ENCODE data around the gene ARL2BP. TPM values are rescaled to one million over a fixed set of nuclear protein-coding genes. Genes with fewer than 3 reads are reported as not detected.

The ARL2BP gene
- polyA plus RNA-seq, 1 donor (not counting 4 experiments of a cell fraction or from before 2014, with no cell fraction given): 98.0 TPM

DNA sequence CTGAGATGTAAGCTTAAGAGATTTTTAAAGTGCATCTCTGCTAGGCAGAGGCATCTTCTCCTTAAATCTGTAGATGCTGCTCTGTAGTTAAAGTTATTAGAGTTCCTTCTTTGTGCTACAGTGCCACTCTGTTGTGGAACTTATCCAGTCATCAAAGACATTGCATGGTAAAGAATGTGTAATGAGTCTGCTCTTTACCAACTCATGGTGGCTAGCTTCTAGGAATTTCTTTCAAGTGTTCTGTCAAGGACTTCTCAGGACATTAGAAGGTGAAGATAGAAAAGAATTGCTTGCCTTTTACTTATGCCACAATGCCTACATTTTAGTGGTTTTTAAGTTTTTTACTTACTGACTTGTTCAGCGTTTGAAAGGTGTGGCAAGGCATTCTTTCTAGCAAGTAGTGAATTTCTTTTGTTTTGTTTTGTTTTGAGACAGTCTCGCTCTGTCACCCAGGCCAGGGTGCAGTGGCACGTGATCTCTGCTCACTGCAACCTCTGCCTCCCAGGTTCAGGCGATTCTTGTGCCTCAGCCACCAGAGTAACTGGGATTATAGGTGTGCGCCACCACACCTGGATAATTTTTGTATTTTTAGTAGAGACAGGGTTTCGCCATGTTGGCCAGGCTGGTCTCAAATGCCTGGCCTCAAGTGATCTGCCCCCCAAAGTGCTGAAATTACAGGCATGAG is 20.3 kb upstream of the ARL2BP start:
- no peak for TF ChIP-seq EZH2 (IDR thresholded peaks at IDR 0.05; ENCODE audit: low read length)
- TF ChIP-seq, protein P1, sequence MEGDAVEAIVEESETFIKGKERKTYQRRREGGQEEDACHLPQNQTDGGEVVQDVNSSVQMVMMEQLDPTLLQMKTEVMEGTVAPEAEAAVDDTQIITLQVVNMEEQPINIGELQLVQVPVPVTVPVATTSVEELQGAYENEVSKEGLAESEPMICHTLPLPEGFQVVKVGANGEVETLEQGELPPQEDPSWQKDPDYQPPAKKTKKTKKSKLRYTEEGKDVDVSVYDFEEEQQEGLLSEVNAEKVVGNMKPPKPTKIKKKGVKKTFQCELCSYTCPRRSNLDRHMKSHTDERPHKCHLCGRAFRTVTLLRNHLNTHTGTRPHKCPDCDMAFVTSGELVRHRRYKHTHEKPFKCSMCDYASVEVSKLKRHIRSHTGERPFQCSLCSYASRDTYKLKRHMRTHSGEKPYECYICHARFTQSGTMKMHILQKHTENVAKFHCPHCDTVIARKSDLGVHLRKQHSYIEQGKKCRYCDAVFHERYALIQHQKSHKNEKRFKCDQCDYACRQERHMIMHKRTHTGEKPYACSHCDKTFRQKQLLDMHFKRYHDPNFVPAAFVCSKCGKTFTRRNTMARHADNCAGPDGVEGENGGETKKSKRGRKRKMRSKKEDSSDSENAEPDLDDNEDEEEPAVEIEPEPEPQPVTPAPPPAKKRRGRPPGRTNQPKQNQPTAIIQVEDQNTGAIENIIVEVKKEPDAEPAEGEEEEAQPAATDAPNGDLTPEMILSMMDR (optimal IDR thresholded peaks at IDR 0.05 in 1 of 3, IDR thresholded peaks at IDR 0.05 in 1 of 3, conservative IDR thresholded peaks at IDR 0.05 in 1 of 3; ENCODE audit: extremely low read depth in 1 of 3, insufficient read depth in 2 of 3, low read length in 3 of 3): no peak
- Histone ChIP-seq H3K9me3 (ENCODE audit: control insufficient read depth, low read depth, low read length) (no peaks in the 10 kb centered on the region), H2AFZ (ENCODE audit: control insufficient read depth, low read length) (no peak overlapping the region), H3K9ac (ENCODE audit: control insufficient read depth, extremely low read depth, insufficient read depth, low read length) (no peak overlapping the region), H3K36me3 (ENCODE audit: control insufficient read depth in 2 of 2, extremely low read depth in 1 of 2, insufficient read depth in 2 of 2, low read length in 2 of 2) (peaks cover 19 to 39% of the 10 kb centered on the region in 2 experiments), H3K4me1 (ENCODE audit: control insufficient read depth, extremely low read depth, insufficient read depth, low read length) (peaks cover 11% of the 10 kb centered on the region), H3K27me3 (ENCODE audit: control insufficient read depth, extremely low read depth, insufficient read depth, low read length) (no peaks in the 10 kb centered on the region), H3K4me3 (ENCODE audit: control insufficient read depth in 2 of 3, extremely low read depth in 1 of 3, insufficient read depth in 2 of 3, low read depth in 1 of 3, low read length in 3 of 3) (no peak overlapping the region), H3K79me2 (ENCODE audit: control insufficient read depth, insufficient read depth, low read length) (no peaks in the 10 kb centered on the region), H3K9me1 (ENCODE audit: control insufficient read depth, extremely low read depth, insufficient read depth, low read length) (no peaks in the 10 kb centered on the region), H3K27ac (ENCODE audit: control insufficient read depth, insufficient read depth, low read length) (no peak overlapping the region), H4K20me1 (ENCODE audit: control insufficient read depth, extremely low read depth, insufficient read depth, low read length) (no peaks in the 10 kb centered on the region), H3K4me2 (ENCODE audit: control insufficient read depth, extremely low read depth, insufficient read depth, low read depth, low read length) (no peak overlapping the region)
- dilution Hi-C loops (cut with MboI; ENCODE audit: extremely low pct_ligation_motif_present, low sequenced_read_pairs): no loop called here
- no peak for DNase-seq (ENCODE audit: low read depth, low spot score)
- no peak for FAIRE-seq

- Histone ChIP-seq H3K9me3 (ENCODE audit: control insufficient read depth, low read depth, low read length) (no peaks in the 10 kb centered on the region), H3K36me3 (ENCODE audit: control insufficient read depth in 2 of 2, extremely low read depth in 1 of 2, insufficient read depth in 2 of 2, low read length in 2 of 2) (peaks cover 23 to 45% of the 10 kb centered on the region in 2 experiments), H3K4me1 (ENCODE audit: control insufficient read depth, extremely low read depth, insufficient read depth, low read length) (peaks cover 11% of the 10 kb centered on the region), H3K9me1 (ENCODE audit: control insufficient read depth, extremely low read depth, insufficient read depth, low read length) (no peaks in the 10 kb centered on the region), H3K79me2 (ENCODE audit: control insufficient read depth, insufficient read depth, low read length) (no peaks in the 10 kb centered on the region), H3K4me3 (ENCODE audit: control insufficient read depth in 2 of 3, extremely low read depth in 1 of 3, insufficient read depth in 2 of 3, low read depth in 1 of 3, low read length in 3 of 3) (no peak overlapping the region), H3K27ac (ENCODE audit: control insufficient read depth, insufficient read depth, low read length) (no peak overlapping the region), H2AFZ (ENCODE audit: control insufficient read depth, low read length) (no peak overlapping the region), H3K9ac (ENCODE audit: control insufficient read depth, extremely low read depth, insufficient read depth, low read length) (no peak overlapping the region), H4K20me1 (ENCODE audit: control insufficient read depth, extremely low read depth, insufficient read depth, low read length) (no peaks in the 10 kb centered on the region), H3K27me3 (ENCODE audit: control insufficient read depth, extremely low read depth, insufficient read depth, low read length) (no peaks in the 10 kb centered on the region), H3K4me2 (ENCODE audit: control insufficient read depth, extremely low read depth, insufficient read depth, low read depth, low read length) (no peak overlapping the region)
- dilution Hi-C loops (cut with MboI; ENCODE audit: extremely low pct_ligation_motif_present, low sequenced_read_pairs): no loop called here
- no peak for TF ChIP-seq EZH2 (IDR thresholded peaks at IDR 0.05; ENCODE audit: low read length)
- TF ChIP-seq, protein P1 (optimal IDR thresholded peaks at IDR 0.05 in 1 of 3, IDR thresholded peaks at IDR 0.05 in 1 of 3, conservative IDR thresholded peaks at IDR 0.05 in 1 of 3; ENCODE audit: extremely low read depth in 1 of 3, insufficient read depth in 2 of 3, low read length in 3 of 3): no peak
- DNase-seq (ENCODE audit: low read depth, low spot score): no peak
- no peak for FAIRE-seq
Measured at GRCh38 chr16:57225978-57226377, 19.1 kb upstream of the ARL2BP start.

Measured in keratinocyte (primary cell).